ENCODE measurements around the gene ATXN1. TPM values are rescaled to one million over a fixed set of nuclear protein-coding genes. Genes with fewer than 3 reads are reported as not detected.

The ATXN1 gene
- total RNA-seq, 1 experiment from 2014 or later, result 5.6 TPM

DNA sequence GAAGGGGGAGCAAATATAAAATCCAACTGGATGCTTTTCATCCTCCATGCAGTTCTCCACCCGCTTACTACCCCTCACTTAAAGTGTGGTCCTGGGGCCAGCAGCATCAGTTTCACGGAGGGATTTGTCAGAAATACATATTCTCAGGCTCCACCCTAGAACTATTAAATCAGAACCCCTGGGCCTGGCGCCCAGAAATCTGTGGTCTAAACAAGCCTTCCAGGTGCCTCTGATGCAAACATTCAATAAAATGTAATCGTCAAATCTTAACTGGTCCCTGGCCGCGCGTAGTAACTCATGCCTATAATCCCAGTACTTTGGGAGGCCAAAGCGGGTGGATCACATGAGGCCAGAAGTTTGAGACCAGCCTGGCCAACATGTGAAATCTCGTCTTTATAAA is 47.7 kb downstream of the ATXN1 start:
- no peak for DNase-seq
- no peak overlapping the region for H3K4me3 Mint-ChIP-seq
- H4K91ac ChIP-seq (ENCODE audit: insufficient read length, low read depth, low read length), result no peak overlapping the region
- no peak overlapping the region for H3T11ph ChIP-seq (ENCODE audit: low read length)
- H2BK12ac ChIP-seq (ENCODE audit: insufficient read length, low read depth, low read length), result no peak overlapping the region
- H2BK5ac ChIP-seq (ENCODE audit: insufficient read length, low read length), result no peak overlapping the region
- no peaks in the 10 kb centered on the region for H3K4me1 ChIP-seq (ENCODE audit: insufficient read depth, low read length)
- no CpG with 5 or more reads among the region's 9 CpGs for WGBS (ENCODE audit: extremely low coverage, insufficient read length, low lambda C conversion rate)
- no peak overlapping the region for H2BK20ac ChIP-seq (ENCODE audit: low read depth, low read length, poor library complexity, severe bottlenecking)
- no peaks in the 10 kb centered on the region for H3K27me3 ChIP-seq (ENCODE audit: insufficient read depth, low read length)
- H4K8ac ChIP-seq (replicated peaks; ENCODE audit: insufficient read length, low read depth, low read length), result no peak overlapping the region
- H2AFZ ChIP-seq (ENCODE audit: low read length), result no peak overlapping the region
- H3K23ac ChIP-seq (ENCODE audit: insufficient read length, low read depth, low read length), result no peak overlapping the region
- H3K4me1 Mint-ChIP-seq, result peaks cover 5 to 7% of the 10 kb centered on the region in 2 experiments; a peak in 1 of 4 replicates
- H3K9ac ChIP-seq (ENCODE audit: extremely low read depth, insufficient read length, low read length), result no peak overlapping the region
- H2AK5ac ChIP-seq (ENCODE audit: insufficient read length, low read length), result no peak overlapping the region
- no peak overlapping the region for H3K14ac ChIP-seq (ENCODE audit: insufficient read depth, low read length)
- H3K79me2 ChIP-seq (ENCODE audit: insufficient read depth, low read length), result no peaks in the 10 kb centered on the region
- H3K27ac ChIP-seq (ENCODE audit: insufficient read length, low read depth, low read length), result no peak overlapping the region
- H3K23me2 ChIP-seq (ENCODE audit: insufficient read length, low read depth, low read length, poor library complexity, severe bottlenecking), result no peaks in the 10 kb centered on the region
- no peak overlapping the region for H3K18ac ChIP-seq (ENCODE audit: insufficient read length, low read depth, low read length)
- H3K36me3 Mint-ChIP-seq (ENCODE audit: insufficient read depth in 1 of 3, low read depth in 3 of 3), result no peaks in the 10 kb centered on the region
- H3K9me3 ChIP-seq (ENCODE audit: control insufficient read depth, low read depth, low read length), result no peaks in the 10 kb centered on the region
- no peaks in the 10 kb centered on the region for H3K27me3 Mint-ChIP-seq (ENCODE audit: low read depth)
- no peak overlapping the region for H2BK15ac ChIP-seq (ENCODE audit: low read depth, low read length)
- no peak overlapping the region for H3K27ac Mint-ChIP-seq
- no peaks in the 10 kb centered on the region for H4K20me1 ChIP-seq (ENCODE audit: control insufficient read depth, insufficient read depth, insufficient read length)
- no peak overlapping the region for H4K5ac ChIP-seq (ENCODE audit: insufficient read length, low read depth, low read length)
- H3K9me3 Mint-ChIP-seq, result no peaks in the 10 kb centered on the region
- TF ChIP-seq, protein P1, sequence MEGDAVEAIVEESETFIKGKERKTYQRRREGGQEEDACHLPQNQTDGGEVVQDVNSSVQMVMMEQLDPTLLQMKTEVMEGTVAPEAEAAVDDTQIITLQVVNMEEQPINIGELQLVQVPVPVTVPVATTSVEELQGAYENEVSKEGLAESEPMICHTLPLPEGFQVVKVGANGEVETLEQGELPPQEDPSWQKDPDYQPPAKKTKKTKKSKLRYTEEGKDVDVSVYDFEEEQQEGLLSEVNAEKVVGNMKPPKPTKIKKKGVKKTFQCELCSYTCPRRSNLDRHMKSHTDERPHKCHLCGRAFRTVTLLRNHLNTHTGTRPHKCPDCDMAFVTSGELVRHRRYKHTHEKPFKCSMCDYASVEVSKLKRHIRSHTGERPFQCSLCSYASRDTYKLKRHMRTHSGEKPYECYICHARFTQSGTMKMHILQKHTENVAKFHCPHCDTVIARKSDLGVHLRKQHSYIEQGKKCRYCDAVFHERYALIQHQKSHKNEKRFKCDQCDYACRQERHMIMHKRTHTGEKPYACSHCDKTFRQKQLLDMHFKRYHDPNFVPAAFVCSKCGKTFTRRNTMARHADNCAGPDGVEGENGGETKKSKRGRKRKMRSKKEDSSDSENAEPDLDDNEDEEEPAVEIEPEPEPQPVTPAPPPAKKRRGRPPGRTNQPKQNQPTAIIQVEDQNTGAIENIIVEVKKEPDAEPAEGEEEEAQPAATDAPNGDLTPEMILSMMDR (conservative IDR thresholded peaks at IDR 0.05), result no peak
- no peaks in the 10 kb centered on the region for H3K79me1 ChIP-seq (ENCODE audit: insufficient read depth, low read depth, low read length, poor library complexity, severe bottlenecking)
- H2BK120ac ChIP-seq (ENCODE audit: low read depth, low read length, poor library complexity, severe bottlenecking), result no peak overlapping the region
- no peak overlapping the region for H3K4me2 ChIP-seq (ENCODE audit: insufficient read depth, insufficient read length, low read length)
- no peak overlapping the region for H3K4ac ChIP-seq (ENCODE audit: low read depth, low read length)
- no peak overlapping the region for H3K56ac ChIP-seq (ENCODE audit: insufficient read length, low read depth, low read length)
